ENCODE results near the gene KIAA1614.

KIAA1614 gene

GRCh38 chr1:180927348-180927747 is 14.7 kb downstream of the KIAA1614 start:
- no peak overlapping the region for H3K27ac ChIP-seq
- H4K20me1 ChIP-seq (ENCODE audit: insufficient read depth) = no peaks in the 10 kb centered on the region
- H3K79me2 ChIP-seq (ENCODE audit: insufficient read depth, low read depth) = no peaks in the 10 kb centered on the region
- no peak overlapping the region for H3K9ac ChIP-seq
- H3K4me3 ChIP-seq (IDR thresholded peaks at IDR 0.05; ENCODE audit: insufficient read depth, low read depth, low read length) = no peak overlapping the region
- no peaks in the 10 kb centered on the region for H3K36me3 ChIP-seq (ENCODE audit: insufficient read depth)
- TF ChIP-seq CTCF (conservative IDR thresholded peaks at IDR 0.05; ENCODE audit: low read depth, low read length) = no peak
- no peaks in the 10 kb centered on the region for H3K4me1 ChIP-seq (ENCODE audit: low read depth, poor library complexity, severe bottlenecking)
- H2AFZ ChIP-seq (ENCODE audit: low read depth) = no peak overlapping the region
- H3K27me3 ChIP-seq (ENCODE audit: insufficient read depth, low read depth) = no peaks in the 10 kb centered on the region
- H3K4me2 ChIP-seq = no peak overlapping the region

- Histone ChIP-seq H4K20me1 (ENCODE audit: insufficient read depth) (no peaks in the 10 kb centered on the region), H3K27me3 (ENCODE audit: insufficient read depth, low read depth) (no peaks in the 10 kb centered on the region), H3K4me1 (ENCODE audit: low read depth, poor library complexity, severe bottlenecking) (no peaks in the 10 kb centered on the region), H3K9ac (no peak overlapping the region), H3K4me2 (no peak overlapping the region), H2AFZ (ENCODE audit: low read depth) (no peak overlapping the region), H3K27ac (no peak overlapping the region), H3K4me3 (IDR thresholded peaks at IDR 0.05; ENCODE audit: insufficient read depth, low read depth, low read length) (no peak overlapping the region), H3K79me2 (ENCODE audit: insufficient read depth, low read depth) (no peaks in the 10 kb centered on the region), H3K36me3 (ENCODE audit: insufficient read depth) (no peaks in the 10 kb centered on the region)
- no peak for TF ChIP-seq CTCF (conservative IDR thresholded peaks at IDR 0.05; ENCODE audit: low read depth, low read length)
Observed at GRCh38 chr1:180927841-180928240, 15.1 kb downstream of the KIAA1614 start.

GRCh38 chr1:180928331-180929230 is 15.9 kb downstream of the KIAA1614 start:
- H3K9ac ChIP-seq = no peak overlapping the region
- no peaks in the 10 kb centered on the region for H3K36me3 ChIP-seq (ENCODE audit: insufficient read depth)
- H3K79me2 ChIP-seq (ENCODE audit: insufficient read depth, low read depth) = no peaks in the 10 kb centered on the region
- no peak for TF ChIP-seq CTCF (conservative IDR thresholded peaks at IDR 0.05; ENCODE audit: low read depth, low read length)
- H3K4me1 ChIP-seq (ENCODE audit: low read depth, poor library complexity, severe bottlenecking) = no peaks in the 10 kb centered on the region
- no peaks in the 10 kb centered on the region for H4K20me1 ChIP-seq (ENCODE audit: insufficient read depth)
- H3K27ac ChIP-seq = no peak overlapping the region
- H3K4me2 ChIP-seq = no peak overlapping the region
- H3K27me3 ChIP-seq (ENCODE audit: insufficient read depth, low read depth) = no peaks in the 10 kb centered on the region
- no peak overlapping the region for H2AFZ ChIP-seq (ENCODE audit: low read depth)
- no peak overlapping the region for H3K4me3 ChIP-seq (IDR thresholded peaks at IDR 0.05; ENCODE audit: insufficient read depth, low read depth, low read length)

GRCh38 chr1:180929389-180929788 is 16.7 kb downstream of the KIAA1614 start:
- H4K20me1 ChIP-seq (ENCODE audit: insufficient read depth) = no peaks in the 10 kb centered on the region
- TF ChIP-seq CTCF (conservative IDR thresholded peaks at IDR 0.05; ENCODE audit: low read depth, low read length) = no peak
- no peaks in the 10 kb centered on the region for H3K36me3 ChIP-seq (ENCODE audit: insufficient read depth)
- H3K27ac ChIP-seq = no peak overlapping the region
- H3K79me2 ChIP-seq (ENCODE audit: insufficient read depth, low read depth) = no peaks in the 10 kb centered on the region
- H3K27me3 ChIP-seq (ENCODE audit: insufficient read depth, low read depth) = no peaks in the 10 kb centered on the region
- H3K4me3 ChIP-seq (IDR thresholded peaks at IDR 0.05; ENCODE audit: insufficient read depth, low read depth, low read length) = no peak overlapping the region
- H3K4me1 ChIP-seq (ENCODE audit: low read depth, poor library complexity, severe bottlenecking) = no peaks in the 10 kb centered on the region
- H3K4me2 ChIP-seq = no peak overlapping the region
- no peak overlapping the region for H2AFZ ChIP-seq (ENCODE audit: low read depth)
- no peak overlapping the region for H3K9ac ChIP-seq

Measured in KMS-11 (cell line).